Measurements from ENCODE around the gene BCAT1.

BCAT1 gene

DNA sequence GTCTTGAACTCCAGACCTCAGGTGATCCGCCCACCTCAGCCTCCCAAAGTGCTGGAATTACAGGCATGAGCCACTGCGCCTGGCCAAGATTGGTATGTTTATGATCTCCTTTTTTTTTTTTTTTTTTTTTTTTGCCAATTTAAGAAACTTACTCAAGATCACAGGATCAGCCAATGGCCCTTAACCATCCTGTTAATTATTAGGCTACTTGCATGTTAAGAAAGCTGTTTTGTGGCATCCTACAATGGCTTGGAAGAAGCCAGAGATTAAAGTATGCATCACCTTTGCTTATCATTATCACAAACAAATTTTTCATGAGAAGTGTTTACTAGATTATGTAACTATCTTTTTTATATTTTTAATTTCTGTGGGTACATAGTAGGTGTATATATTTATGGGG is 140.2 kb downstream of the BCAT1 start:
- DNase-seq (ENCODE audit: insufficient read length, low spot score) (no peak), FAIRE-seq (no peak)
- no peak for TF ChIP-seq CTCF (IDR thresholded peaks at IDR 0.05; ENCODE audit: insufficient read depth, missing control alignments)

DNA sequence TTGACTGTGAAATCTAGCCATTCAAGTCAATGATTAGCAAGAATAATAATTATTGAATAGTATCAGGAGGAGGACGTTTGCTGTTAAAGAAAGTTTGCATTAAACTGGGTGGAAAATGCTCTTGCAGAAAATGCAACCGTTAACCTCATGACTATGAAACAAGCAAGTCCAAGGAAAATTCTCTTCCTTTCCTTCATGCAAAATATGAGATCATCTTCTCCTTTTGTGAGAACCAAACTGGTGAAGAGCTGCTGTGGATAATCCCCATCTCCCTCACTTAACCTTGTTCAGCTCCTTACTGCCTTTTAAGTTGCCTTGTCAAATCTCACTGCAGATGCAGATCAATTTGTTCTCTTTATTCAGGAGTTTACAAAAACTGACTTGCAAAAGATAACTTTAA is 142.5 kb downstream of the BCAT1 start:
- FAIRE-seq (no peak), DNase-seq (ENCODE audit: insufficient read length, low spot score) (no peak)
- TF ChIP-seq CTCF (IDR thresholded peaks at IDR 0.05; ENCODE audit: insufficient read depth, missing control alignments): no peak

- no peak for DNase-seq (ENCODE audit: insufficient read length, low spot score)
- FAIRE-seq: no peak
- TF ChIP-seq CTCF (IDR thresholded peaks at IDR 0.05; ENCODE audit: insufficient read depth, missing control alignments): no peak
Observed at GRCh38 chr12:24803430-24804245, 145.3 kb downstream of the BCAT1 start.

- no peak for FAIRE-seq
- no peak for TF ChIP-seq CTCF (IDR thresholded peaks at IDR 0.05; ENCODE audit: insufficient read depth, missing control alignments)
- no peak for DNase-seq (ENCODE audit: insufficient read length, low spot score)
Observed at GRCh38 chr12:24798335-24798734, 150.6 kb downstream of the BCAT1 start.

DNA sequence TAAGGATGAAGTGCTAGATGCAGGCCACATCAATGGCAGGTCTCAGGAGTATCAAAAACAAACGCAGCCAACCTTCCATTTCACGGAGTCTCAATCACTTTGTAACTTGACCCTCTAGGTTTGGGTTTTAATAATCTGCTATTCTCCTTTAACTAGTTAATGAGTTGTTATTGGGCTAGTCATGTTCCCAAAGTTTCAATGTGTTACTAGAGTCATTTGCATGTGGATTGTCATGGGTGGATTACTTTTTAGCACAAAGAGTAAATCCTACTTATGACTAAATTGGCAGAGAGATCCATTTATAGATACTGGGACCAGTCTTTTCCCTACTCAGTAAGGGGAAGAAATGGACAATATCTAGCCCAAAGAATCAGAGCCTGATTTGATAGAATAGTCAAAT is 151.0 kb downstream of the BCAT1 start:
- DNase-seq (ENCODE audit: insufficient read length, low spot score) (no peak), FAIRE-seq (no peak)

GRCh38 chr12:24796876-24797275 is 152.0 kb downstream of the BCAT1 start:
- no peak for FAIRE-seq
- TF ChIP-seq CTCF (IDR thresholded peaks at IDR 0.05; ENCODE audit: insufficient read depth, missing control alignments): no peak
- DNase-seq (ENCODE audit: insufficient read length, low spot score): no peak

More for the DNA sequence above, 151.0 kb downstream of the BCAT1 start:
- TF ChIP-seq CTCF (IDR thresholded peaks at IDR 0.05; ENCODE audit: insufficient read depth, missing control alignments): no peak

DNA sequence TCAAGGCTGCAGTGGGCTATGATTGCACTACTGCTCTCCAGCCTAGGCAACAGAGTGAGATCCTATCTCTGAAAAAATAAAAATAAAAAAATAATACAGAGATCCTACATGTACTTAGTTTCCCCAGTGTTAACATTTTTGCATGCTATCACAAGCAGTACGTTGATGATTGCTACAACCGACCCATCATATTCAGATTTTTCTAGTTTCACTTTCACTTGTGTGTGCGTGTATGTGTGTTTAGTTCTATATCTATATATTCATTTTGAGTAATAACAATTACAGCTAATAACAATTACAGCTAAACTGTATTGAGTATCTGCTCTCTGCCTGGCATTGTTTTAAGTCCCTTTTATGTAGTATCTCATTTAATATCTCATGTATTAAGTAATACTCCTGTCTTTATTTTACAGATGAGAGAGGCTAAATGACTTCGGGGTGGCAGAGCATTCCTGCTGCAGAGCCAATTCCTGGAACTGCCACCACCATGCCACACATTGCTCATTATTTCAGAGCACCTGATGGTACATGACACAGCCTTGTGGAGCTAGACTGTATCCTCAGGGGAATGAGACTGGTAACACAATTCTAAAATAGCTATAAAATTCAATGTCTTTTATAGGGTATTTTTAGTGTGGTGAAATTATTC is 153.1 kb downstream of the BCAT1 start:
- DNase-seq (ENCODE audit: insufficient read length, low spot score) (no peak), FAIRE-seq (no peak)
- TF ChIP-seq CTCF (IDR thresholded peaks at IDR 0.05; ENCODE audit: insufficient read depth, missing control alignments): no peak

All from D721Med (cell line).